MG63 (cell line): ENCODE measurements around the gene SMIM11. TPM values are rescaled to one million over a fixed set of nuclear protein-coding genes. Genes with fewer than 3 reads are reported as not detected.
A peak's percentile ranks its signal among the peaks of the same experiment; 100 is the strongest.

Experiments
- DNase-seq: peaks from one replicate; pipeline ENCODE4 v3.0.0-alpha.2; 2020
- H3K27me3 ChIP-seq: fragments of 250-450 bp; sonication (Bioruptor Pico); 2 replicates; pipeline ENCODE4 v1.5.1; 2020; ENCODE audit warnings: mild to moderate bottlenecking, moderate library complexity
- H3K36me3 ChIP-seq: fragments of 250-450 bp; sonication (Bioruptor Pico); 2 replicates; pipeline ENCODE4 v1.5.1; 2020; ENCODE audit warnings: mild to moderate bottlenecking, moderate library complexity
- H3K4me3 ChIP-seq: fragments of 250-450 bp; sonication (Bioruptor Pico); 2 replicates; pipeline ENCODE4 v1.5.1; 2020; ENCODE audit warnings: mild to moderate bottlenecking, moderate library complexity
- H3K9me3 ChIP-seq: fragments of 250-450 bp; sonication (Bioruptor Pico); 2 replicates; pipeline ENCODE4 v1.5.1; 2020; ENCODE audit warnings: mild to moderate bottlenecking, moderate library complexity
- total RNA-seq: library from RNA; depleted of rRNA; stranded (reverse); fragments of >200 nt; shearing (Covaris generic); gene quantifications from 2 replicates; pipeline ENCODE4 v1.2.3, GENCODE V29; 2014; ENCODE audit warnings: low replicate concordance

Gene SMIM11
- total RNA-seq, 1 experiment from 2014 or later = 12.3 TPM

DNA sequence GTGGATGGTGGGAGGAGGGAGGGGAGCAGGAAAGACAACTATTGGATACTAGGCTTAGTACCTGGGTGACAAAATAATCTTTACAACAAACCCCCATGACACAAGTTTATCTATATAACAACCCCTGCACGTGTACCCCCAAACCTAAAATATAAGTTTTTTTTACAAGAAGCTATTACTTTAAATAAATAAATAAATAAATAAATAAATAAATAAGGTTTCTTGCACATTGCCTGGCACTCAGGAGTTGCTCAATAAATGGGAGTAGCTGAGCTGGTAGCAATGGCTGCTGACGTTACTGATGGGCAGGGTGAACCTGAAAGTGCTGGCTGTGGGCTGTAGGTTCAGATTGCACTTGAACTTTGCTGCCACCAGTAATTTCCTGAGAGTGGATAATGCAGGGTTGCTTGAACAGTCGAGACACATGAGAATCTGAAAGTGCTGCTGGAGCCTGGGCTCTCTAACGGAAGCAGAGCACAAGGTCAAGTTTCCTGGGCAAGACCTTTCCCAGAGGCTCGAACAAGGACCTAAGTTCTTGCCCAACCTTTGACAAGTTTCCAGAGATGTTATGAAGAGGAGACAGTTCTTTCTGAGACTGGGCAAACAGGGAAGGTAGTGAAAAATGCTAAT is 26.3 kb upstream of the SMIM11 start:
- no peak for DNase-seq
- H3K4me3 ChIP-seq = no peak overlapping the region
- H3K36me3 ChIP-seq = no peaks in the 10 kb centered on the region
- H3K27me3 ChIP-seq = no peaks in the 10 kb centered on the region
- no peaks in the 10 kb centered on the region for H3K9me3 ChIP-seq

DNA sequence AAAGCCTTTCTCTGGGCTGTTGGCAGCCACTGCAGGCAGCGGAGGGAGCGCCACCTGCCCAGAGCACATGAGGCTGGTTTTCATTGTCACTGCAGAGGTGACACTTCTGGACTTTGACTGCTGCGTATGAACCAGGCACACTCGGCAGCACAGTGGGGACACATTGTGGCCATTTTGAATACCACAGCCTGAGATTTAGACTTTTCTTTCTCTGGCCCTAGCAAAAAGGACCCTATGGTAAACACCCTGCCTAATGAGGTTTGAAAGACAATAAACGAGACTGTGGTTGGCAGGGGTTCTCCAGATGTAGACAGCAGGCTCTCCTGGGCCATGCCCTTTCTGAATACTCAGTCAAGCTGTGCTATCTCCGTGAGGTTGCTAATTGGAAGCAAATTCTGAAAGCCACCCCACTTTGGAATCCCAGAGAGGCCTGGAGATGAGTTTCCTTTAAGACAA is 23.5 kb upstream of the SMIM11 start:
- no peaks in the 10 kb centered on the region for H3K27me3 ChIP-seq
- DNase-seq = no peak
- H3K9me3 ChIP-seq = no peaks in the 10 kb centered on the region
- no peaks in the 10 kb centered on the region for H3K36me3 ChIP-seq
- H3K4me3 ChIP-seq = no peak overlapping the region

DNA sequence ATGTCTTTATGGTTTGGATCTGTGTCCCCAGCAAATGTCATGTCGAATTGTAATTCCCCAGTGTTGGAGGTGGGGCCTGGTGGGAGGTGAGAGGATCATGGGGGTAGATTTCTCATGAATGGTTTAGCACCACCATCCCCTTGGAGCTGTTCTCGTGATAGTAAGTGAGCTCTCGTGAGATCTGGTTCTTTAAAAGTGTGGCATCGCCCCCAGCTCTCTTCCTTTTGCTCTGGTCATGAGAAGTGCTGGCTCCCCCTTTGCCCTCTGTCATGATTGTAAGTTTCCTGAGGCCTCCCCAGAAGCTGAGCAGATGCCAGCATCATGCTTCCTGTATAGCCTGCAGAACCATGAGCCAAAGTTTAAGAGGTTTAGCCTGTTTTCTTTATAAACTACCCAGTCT is 22.8 kb upstream of the SMIM11 start:
- H3K9me3 ChIP-seq = no peaks in the 10 kb centered on the region
- DNase-seq = no peak
- H3K4me3 ChIP-seq = no peak overlapping the region
- H3K27me3 ChIP-seq = no peaks in the 10 kb centered on the region
- H3K36me3 ChIP-seq = no peaks in the 10 kb centered on the region

DNA sequence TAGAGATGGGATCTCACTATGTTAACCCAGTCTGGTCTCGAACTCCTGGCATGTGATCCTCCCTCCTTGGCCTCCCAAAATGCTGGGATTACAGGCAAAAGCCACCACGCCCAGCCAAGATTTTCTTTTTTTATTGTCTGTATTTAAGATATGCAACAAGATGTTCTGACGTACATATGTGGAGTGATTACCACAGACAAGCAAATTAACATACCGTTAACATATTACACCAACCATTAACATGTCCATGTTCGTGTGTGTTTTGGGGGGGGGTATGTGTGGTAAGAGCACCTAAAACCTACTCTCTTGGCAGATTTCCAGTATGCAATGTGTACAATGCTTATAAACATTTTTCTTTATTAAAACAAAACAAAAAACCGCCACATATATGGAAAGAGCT is 22.1 kb upstream of the SMIM11 start:
- H3K4me3 ChIP-seq = no peak overlapping the region
- no peak for DNase-seq
- no peaks in the 10 kb centered on the region for H3K27me3 ChIP-seq
- H3K36me3 ChIP-seq = no peaks in the 10 kb centered on the region
- H3K9me3 ChIP-seq = 0 out of 2 replicates have a peak, but pooled peaks cover 3% of the 10 kb centered on the region

DNA sequence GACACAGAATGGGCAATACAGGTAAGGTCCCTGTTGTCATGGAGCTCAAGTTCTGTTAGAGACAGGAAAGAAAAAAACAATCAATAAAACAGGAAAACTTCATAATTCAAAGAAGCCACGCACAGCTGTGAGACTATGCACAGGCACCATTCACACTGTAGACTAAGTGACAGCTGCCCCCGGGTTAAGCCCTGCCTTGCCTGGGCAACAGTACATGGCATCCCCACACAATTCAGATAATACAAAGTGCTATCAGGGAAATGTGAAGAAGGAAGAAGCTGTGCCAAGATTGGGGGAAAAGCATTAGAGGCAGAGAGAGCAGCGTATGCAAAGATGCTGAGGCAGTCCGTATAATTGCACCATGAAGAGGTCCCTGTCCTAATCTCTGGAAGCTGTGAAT is 20.5 kb upstream of the SMIM11 start:
- no peak for DNase-seq

DNA sequence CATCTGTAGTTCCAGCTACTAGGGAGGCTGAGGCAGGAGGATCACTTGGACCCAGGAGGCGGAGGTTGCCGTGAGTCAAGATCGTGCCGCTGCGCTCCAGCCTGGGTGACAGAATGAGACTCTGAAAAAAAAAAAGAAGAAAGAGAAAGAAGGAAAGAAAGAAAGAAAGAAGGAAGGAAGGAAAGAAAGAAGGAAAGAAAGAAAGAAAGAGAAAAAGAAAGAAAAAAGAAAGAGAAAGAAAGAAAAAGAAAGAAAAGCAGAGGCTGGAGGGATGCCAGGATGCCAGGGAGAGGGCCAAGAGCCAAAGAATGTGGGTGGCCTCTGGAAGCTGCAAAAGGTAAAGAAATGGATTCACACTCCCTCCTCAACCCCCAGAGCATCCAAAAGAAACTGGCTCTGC is 19.7 kb upstream of the SMIM11 start:
- Histone ChIP-seq H3K27me3 (no peaks in the 10 kb centered on the region), H3K9me3 (0 out of 2 replicates have a peak, but pooled peaks cover 3% of the 10 kb centered on the region)

More for the DNA sequence above, 20.5 kb upstream of the SMIM11 start:
- Histone ChIP-seq H3K36me3 (no peaks in the 10 kb centered on the region), H3K4me3 (no peak overlapping the region), H3K27me3 (no peaks in the 10 kb centered on the region), H3K9me3 (0 out of 2 replicates have a peak, but pooled peaks cover 3% of the 10 kb centered on the region)

DNA sequence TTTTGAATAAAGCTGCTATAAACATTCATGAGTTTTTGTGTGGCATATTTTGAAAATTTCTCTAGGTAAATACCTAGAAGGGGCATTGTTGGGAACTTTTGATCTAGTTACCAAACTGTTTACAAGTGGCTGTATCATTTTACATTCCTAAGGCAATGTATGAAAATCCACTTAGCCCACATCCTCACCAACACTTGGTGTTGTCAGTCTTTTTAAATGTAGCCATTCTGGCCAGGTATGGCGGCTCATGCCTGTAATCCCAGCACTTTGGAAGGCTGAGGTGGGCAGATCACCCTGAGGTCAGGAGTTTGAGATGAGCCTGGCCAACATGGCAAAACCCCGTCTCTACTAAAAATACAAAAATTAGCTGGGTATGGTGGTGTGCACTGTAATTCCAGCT is 17.4 kb upstream of the SMIM11 start:
- Histone ChIP-seq H3K27me3 (no peaks in the 10 kb centered on the region), H3K36me3 (no peaks in the 10 kb centered on the region), H3K9me3 (0 out of 2 replicates have a peak, but pooled peaks cover 3% of the 10 kb centered on the region), H3K4me3 (no peak overlapping the region)
- DNase-seq = no peak

More for the DNA sequence above, 19.7 kb upstream of the SMIM11 start:
- no peak overlapping the region for H3K4me3 ChIP-seq
- DNase-seq = no peak
- H3K36me3 ChIP-seq = no peaks in the 10 kb centered on the region

DNA sequence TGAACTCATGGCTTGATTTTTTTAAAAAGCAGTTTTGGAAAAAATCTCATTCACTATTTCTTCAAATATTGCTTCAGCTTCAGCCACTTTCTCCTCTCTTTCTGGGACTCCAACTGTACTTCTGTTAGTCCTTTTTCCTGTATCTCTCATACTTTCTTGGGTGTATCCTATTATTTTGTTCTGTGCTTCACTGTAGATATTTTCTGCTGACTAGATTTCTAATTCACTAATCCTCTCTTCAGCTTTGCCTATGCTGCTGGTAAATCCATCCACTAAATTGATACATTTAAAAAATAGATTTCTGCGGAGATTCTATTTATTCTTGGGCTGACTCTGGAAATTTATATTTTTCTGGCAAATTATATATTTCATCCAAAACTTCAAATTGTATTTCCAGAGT is 16.4 kb upstream of the SMIM11 start:
- H3K36me3 ChIP-seq = no peaks in the 10 kb centered on the region
- DNase-seq = no peak
- 0 out of 2 replicates have a peak, but pooled peaks cover 3% of the 10 kb centered on the region for H3K9me3 ChIP-seq
- no peaks in the 10 kb centered on the region for H3K27me3 ChIP-seq
- H3K4me3 ChIP-seq = no peak overlapping the region

DNA sequence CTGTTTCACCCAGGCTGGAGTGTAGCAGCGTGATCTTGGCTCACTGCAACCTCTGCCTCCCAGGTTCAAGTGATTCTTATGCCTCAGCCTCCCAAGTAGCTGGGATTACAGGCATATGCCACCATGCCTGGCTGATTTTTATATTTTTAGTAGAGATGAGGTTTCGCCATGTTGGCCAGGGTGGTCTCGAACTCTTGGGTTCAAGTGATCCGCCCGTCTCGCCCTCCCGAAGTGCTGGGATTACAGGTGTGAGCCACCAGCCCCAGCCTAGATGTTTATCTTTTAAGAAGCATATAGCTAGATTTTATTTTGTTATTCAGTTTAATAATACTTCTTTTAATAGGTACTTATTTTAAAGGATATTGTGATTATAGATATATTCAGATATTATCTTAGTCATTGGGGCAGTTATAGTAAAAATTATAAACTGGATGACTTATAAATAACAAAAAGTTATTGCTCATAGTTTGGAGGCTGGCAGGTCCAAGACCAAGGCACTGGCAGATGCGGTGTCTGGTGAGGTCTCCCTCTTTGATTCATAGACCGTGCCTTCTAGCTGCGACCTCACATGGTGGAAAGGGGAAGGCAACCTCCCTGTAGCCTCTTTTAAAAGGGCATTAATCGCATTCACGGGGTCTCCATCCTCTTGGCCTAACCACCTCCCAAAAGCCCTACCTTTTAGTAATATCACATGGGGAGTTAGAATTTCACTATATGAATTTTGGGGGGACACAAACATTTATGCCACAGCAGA is 14.6 kb upstream of the SMIM11 start:
- Histone ChIP-seq H3K9me3 (0 out of 2 replicates have a peak, but pooled peaks cover 3% of the 10 kb centered on the region), H3K4me3 (no peak overlapping the region), H3K27me3 (no peaks in the 10 kb centered on the region), H3K36me3 (no peaks in the 10 kb centered on the region)
- no peak for DNase-seq

DNA sequence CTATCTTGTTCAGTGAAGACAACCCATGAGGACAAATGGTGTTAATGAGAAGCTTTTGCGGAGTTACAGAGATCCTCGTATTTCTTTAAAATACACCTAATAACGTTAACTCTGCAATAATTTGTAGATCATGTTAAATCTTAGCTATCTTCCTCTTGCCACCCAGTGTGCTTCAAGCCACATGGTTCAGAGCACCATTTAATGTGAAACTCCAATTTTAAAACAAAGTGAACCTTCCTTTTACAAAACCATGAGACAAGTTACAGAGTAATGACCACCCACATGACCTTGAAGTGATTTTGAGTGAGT is 13.2 kb upstream of the SMIM11 start:
- Histone ChIP-seq H3K36me3 (no peaks in the 10 kb centered on the region), H3K27me3 (no peaks in the 10 kb centered on the region), H3K9me3 (0 out of 2 replicates have a peak, but pooled peaks cover 3% of the 10 kb centered on the region), H3K4me3 (no peak overlapping the region)
- no peak for DNase-seq

DNA sequence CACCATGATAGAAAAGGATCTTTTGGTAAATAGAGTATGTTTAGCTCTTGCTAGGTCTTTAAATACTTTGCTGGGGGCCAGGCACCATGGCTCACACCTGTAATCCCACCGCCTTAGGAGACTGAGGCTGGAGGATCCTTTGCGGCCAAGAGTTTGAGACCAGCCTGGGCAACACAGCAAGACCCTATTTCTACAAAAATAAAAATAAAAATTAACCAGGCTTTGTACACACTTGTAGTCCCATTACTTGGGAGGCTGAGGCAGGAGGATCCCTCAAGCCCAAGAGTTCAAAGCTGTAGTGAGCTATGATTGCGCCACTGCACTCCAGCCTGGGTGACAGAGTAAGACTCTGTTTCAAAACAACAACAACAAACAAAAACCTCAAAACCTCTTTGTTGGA is 12.6 kb upstream of the SMIM11 start:
- 0 out of 2 replicates have a peak, but pooled peaks cover 3% of the 10 kb centered on the region for H3K9me3 ChIP-seq
- H3K36me3 ChIP-seq = no peaks in the 10 kb centered on the region
- DNase-seq = no peak
- no peaks in the 10 kb centered on the region for H3K27me3 ChIP-seq
- no peak overlapping the region for H3K4me3 ChIP-seq

DNA sequence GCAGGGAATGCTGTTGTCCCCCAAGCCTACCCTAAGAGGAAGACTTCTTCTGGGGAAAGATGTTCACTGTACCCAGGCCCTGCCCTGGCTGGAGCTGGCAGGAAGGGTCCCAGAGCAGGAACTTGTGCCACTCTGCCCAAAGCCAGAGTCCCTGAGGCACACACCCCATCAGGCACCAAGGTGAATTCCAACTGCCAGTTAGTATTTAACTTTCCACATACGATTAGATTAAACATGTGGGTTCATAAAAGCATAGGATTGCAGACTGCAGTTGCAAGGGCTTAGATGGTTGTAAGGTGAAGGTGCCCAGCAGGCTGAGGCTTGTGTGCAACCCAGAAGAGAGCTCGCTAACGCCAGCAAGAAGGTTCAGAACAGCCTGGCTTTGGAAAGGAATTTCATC is 11.6 kb upstream of the SMIM11 start, which contains the start of gene KCNE2:
KCNE2 (plus strand) TSS at position 274 of the 400 bp plus-strand sequence. CDS start 6,473 bp downstream, outside the sequence.
- Histone ChIP-seq H3K36me3 (no peaks in the 10 kb centered on the region), H3K27me3 (no peaks in the 10 kb centered on the region; the same call in 1 of the 2 replicates), H3K9me3 (no peaks in the 10 kb centered on the region), H3K4me3 (no peak within 1 kb of the TSS)
- no peak for DNase-seq

DNA sequence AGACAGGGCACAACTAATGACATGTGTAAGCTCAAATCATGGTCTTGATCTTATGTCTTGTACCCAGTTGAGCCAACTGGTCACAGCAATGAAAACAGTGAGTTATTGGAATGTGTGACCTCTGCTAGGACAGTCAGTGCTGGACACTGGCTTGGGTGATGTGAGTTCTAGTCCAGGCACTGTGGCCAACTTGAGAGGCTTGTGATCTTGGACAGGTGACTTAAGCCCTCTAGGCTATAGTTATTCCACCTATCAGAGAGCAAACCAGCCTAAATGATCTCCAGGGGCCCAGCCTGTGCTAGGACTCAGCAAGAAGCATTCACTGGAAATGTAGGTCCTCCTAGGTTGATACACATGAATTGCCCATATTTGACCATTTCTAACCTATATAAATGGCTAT is 10.4 kb upstream of the SMIM11 start:
- H3K36me3 ChIP-seq = no peaks in the 10 kb centered on the region
- DNase-seq = no peak
- no peak overlapping the region for H3K4me3 ChIP-seq
- no peaks in the 10 kb centered on the region for H3K9me3 ChIP-seq
- no peaks in the 10 kb centered on the region; the same call in 1 of the 2 replicates for H3K27me3 ChIP-seq

DNA sequence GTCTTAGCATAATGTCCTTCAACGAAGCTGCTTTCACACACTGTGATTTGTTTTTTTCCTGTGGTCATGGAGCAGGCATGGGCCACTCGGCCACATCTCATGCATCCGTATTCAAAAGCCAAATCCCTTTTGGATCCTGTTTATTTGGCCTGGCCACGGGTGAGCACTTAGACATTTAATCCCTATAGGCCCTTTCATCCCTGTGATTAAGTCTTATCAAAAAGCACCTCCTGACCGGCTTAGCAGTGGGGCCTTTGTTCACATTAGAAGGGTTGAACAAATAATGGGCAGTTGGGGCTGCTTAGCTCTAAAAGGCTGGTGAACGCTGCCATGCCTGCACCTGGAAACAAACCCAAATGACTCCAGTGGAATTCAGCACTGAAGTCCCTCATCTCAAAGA is 9.5 kb upstream of the SMIM11 start:
- no peak overlapping the region for H3K4me3 ChIP-seq
- no peaks in the 10 kb centered on the region; the same call in 1 of the 2 replicates for H3K27me3 ChIP-seq
- no peaks in the 10 kb centered on the region for H3K9me3 ChIP-seq
- DNase-seq = no peak
- H3K36me3 ChIP-seq = no peaks in the 10 kb centered on the region

DNA sequence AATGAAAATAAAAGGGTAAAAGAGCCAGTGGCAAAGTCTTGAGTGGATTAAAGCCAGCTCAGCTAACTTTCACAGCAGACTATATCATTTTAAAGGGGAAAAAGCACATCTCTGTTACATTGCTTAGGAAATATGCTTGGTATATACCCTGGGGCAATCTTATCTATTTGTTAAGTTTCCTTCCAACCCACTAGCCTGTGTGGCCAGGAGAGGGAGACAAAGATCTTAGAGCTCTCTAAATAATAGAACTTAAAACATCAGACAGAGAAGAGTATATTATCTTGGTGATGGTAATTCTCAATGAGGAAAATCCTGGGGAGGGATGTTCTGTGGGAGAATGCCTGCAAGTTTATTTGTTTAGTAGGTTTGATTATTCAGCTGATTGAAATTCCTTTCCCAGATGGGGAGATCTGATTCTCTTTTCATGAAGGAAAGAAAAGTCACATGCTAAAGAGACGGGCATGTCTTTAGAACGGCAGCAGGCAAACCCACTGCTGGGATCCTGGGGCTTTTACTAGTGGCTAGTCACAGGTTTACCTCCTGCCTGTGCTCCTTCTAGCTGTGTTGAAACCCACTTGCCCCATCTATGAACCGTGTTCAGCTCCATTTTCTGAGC is 7.9 kb upstream of the SMIM11 start:
- DNase-seq = peak; percentile 36
- Histone ChIP-seq H3K27me3 (no peaks in the 10 kb centered on the region; the same call in 1 of the 2 replicates), H3K9me3 (no peaks in the 10 kb centered on the region), H3K4me3 (no peak overlapping the region), H3K36me3 (no peaks in the 10 kb centered on the region)

DNA sequence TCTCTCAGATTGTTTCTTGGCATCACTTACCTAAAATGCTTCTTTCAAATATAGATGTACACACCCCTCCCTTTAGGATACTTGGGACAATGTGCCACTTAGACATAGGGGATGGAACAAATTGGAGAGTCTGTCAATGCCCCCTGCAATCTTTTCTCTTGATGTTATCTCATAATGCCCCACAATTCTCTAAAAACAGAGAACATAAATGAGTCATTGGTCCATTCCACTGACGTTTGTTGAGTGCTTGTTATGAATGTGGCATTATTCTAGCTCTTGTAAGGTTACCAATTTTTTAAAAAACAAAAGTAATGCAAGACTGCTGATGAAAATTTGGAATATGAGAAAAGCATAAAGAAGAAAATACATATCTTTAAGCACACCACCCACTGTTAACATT is 5.6 kb upstream of the SMIM11 start:
- Histone ChIP-seq H3K36me3 (no peaks in the 10 kb centered on the region), H3K9me3 (no peaks in the 10 kb centered on the region), H3K4me3 (no peak overlapping the region), H3K27me3 (no peaks in the 10 kb centered on the region; the same call in 1 of the 2 replicates)
- DNase-seq = no peak

DNA sequence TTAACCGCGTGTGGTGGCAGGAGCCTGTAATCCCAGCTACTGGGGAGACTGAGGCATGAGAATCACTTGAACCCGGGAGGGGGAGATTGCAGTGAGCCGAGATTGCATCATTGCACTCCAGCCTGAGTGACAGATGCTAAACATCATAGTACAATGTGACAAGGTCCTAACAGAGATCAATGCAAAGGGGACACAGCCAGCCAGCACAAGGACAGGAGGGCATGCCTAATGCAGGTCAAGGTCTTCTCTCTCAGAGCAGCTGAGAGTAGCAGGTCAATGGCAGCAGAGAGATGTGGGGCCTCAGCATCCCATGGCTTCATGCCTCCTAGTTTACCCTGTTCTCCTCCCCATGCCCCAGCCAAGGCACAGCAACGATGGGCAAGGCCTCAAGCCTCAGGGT is 3.0 kb upstream of the SMIM11 start:
- no peaks in the 10 kb centered on the region; the same call in 1 of the 2 replicates for H3K27me3 ChIP-seq
- no peaks in the 10 kb centered on the region for H3K36me3 ChIP-seq
- no peaks in the 10 kb centered on the region for H3K9me3 ChIP-seq
- no peak overlapping the region for H3K4me3 ChIP-seq
- DNase-seq = no peak
